ENCODE measurements around the gene RNF125. TPM values are rescaled to one million over a fixed set of nuclear protein-coding genes. Genes with fewer than 3 reads are reported as not detected.

The RNF125 gene
- total and polyA plus RNA-seq, 12 donors = 0.92 to 7.7 (median 2.8) TPM

DNA sequence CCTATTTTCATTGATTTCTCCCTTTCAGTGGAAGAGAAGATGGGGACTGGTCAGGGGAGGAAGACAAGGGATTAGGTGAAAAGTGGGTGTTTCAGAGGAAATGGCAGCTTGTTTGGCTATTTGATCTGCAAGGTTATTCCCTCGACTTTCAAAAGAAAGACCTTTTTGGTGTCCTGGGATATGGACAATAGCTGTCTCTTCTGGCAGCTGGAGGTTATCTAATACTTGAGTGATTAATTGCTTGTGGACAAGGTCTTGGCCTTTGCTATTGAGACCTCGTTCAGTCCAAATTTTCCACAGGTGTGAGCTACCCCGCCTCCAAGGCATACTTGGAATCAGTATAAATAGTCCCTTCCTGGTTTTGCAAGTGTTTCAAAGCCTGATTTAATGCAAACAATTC is 42.4 kb upstream of the RNF125 start:
- Histone ChIP-seq H3K36me3 (no peaks in the 10 kb centered on the region), H3K27me3 (no peaks in the 10 kb centered on the region), H3K4me1 (no peaks in the 10 kb centered on the region), H3K4me3 (no peak overlapping the region), H3K27ac (no peak overlapping the region), H3K9me3 (peaks cover 0 to 54% (median 17%) of the 10 kb centered on the region in 11 donors)
- DNase-seq = no peak
- intact Hi-C loops (cut with DNase I) = loop anchor here (2.0 to 10.0 kb wide), 5 partner anchors 231 to 421 kb away; no protein-coding TSS in a partner anchor
- no peak for ATAC-seq
- TF ChIP-seq, protein P1, sequence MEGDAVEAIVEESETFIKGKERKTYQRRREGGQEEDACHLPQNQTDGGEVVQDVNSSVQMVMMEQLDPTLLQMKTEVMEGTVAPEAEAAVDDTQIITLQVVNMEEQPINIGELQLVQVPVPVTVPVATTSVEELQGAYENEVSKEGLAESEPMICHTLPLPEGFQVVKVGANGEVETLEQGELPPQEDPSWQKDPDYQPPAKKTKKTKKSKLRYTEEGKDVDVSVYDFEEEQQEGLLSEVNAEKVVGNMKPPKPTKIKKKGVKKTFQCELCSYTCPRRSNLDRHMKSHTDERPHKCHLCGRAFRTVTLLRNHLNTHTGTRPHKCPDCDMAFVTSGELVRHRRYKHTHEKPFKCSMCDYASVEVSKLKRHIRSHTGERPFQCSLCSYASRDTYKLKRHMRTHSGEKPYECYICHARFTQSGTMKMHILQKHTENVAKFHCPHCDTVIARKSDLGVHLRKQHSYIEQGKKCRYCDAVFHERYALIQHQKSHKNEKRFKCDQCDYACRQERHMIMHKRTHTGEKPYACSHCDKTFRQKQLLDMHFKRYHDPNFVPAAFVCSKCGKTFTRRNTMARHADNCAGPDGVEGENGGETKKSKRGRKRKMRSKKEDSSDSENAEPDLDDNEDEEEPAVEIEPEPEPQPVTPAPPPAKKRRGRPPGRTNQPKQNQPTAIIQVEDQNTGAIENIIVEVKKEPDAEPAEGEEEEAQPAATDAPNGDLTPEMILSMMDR (IDR thresholded peaks at IDR 0.05) = no peak
- 61 to 65% methylated on average over 3 of the region's 3 CpGs for WGBS, 2 donors

GRCh38 chr18:31977270-31977872 is 41.3 kb upstream of the RNF125 start:
- peak in 5 of 8 donors; percentile 44 to 73 (median 59) for ATAC-seq

GRCh38 chr18:31978616-31979015 is 40.0 kb upstream of the RNF125 start:
- Histone ChIP-seq H3K36me3 (no peaks in the 10 kb centered on the region), H3K4me3 (no peak overlapping the region), H3K4me1 (peaks cover 0 to 17% (median 7%) of the 10 kb centered on the region in 9 donors), H3K27me3 (no peaks in the 10 kb centered on the region), H3K27ac (no peak overlapping the region), H3K9me3 (peaks cover 0 to 35% (median 12%) of the 10 kb centered on the region in 11 donors)
- ATAC-seq (no peak), DNase-seq (no peak)
- 94 to 96% methylated on average over 5 of the region's 5 CpGs for WGBS, 2 donors
- intact Hi-C loops (cut with DNase I) = loop anchor here in 9 of 10 donors (5.0 to 10.0 kb wide), 4 partner anchors 234 to 424 kb away; no protein-coding TSS in a partner anchor
- TF ChIP-seq, protein P1 (IDR thresholded peaks at IDR 0.05) = no peak

More at GRCh38 chr18:31977270-31977872, 41.3 kb upstream of the RNF125 start:
- Histone ChIP-seq H3K27ac (no peak overlapping the region), H3K36me3 (no peaks in the 10 kb centered on the region), H3K27me3 (no peaks in the 10 kb centered on the region), H3K4me3 (no peak overlapping the region), H3K9me3 (peaks cover 0 to 48% (median 17%) of the 10 kb centered on the region in 11 donors), H3K4me1 (peaks cover 0 to 5% (median 0%) of the 10 kb centered on the region in 9 donors)
- intact Hi-C loops (cut with DNase I) = loop anchor here (2.0 to 10.0 kb wide), 5 partner anchors 233 to 423 kb away; no protein-coding TSS in a partner anchor
- TF ChIP-seq, protein P1 (IDR thresholded peaks at IDR 0.05) = peak; percentile 63 to 81 (median 69)
- DNase-seq = peak in 1 of 2 donors; percentile 58
- 61 to 68% methylated on average over 9 of the region's 9 CpGs for WGBS, 2 donors

GRCh38 chr18:31979714-31980113 is 38.9 kb upstream of the RNF125 start:
- intact Hi-C loops (cut with DNase I) = loop anchor here in 9 of 10 donors (5.0 to 10.0 kb wide), 7 partner anchors 38 to 425 kb away; partner anchors contain the start of gene RNF125 (in 1 of the 9)
- Histone ChIP-seq H3K27ac (no peak overlapping the region), H3K36me3 (no peaks in the 10 kb centered on the region), H3K4me3 (no peak overlapping the region), H3K27me3 (no peaks in the 10 kb centered on the region), H3K4me1 (peaks cover 0 to 22% (median 10%) of the 10 kb centered on the region in 9 donors), H3K9me3 (peaks cover 0 to 24% (median 3%) of the 10 kb centered on the region in 11 donors)
- TF ChIP-seq, protein P1 (IDR thresholded peaks at IDR 0.05) = no peak
- ATAC-seq = no peak
- 85 to 92% methylated on average over 2 of the region's 2 CpGs for WGBS, 2 donors
- DNase-seq = no peak

Measured in heart right ventricle (tissue), 16 donors.